Measurements from ENCODE around the gene IQGAP2.

The IQGAP2 gene

DNA sequence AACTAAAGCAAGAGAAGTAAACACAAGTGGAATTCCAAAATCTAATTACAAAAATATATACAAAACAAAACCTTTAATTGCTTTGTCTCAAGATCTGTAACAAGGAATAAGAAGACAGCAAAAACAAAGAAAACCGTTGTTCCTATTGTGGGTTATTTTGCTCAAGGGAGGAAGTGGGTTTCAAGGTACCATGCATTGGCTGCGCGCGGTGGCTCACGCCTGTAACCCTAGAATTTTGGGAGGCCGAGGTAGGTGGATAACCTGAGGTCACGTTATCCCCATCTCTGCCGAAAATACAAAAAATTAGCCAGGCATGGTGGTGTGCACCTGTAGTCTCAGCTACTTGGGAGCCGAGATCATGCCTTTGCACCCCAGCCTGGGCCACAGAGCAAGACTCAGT, 12.1 kb upstream of the IQGAP2 start:
- TF ChIP-seq RAD21 (IDR thresholded peaks at IDR 0.05; ENCODE audit: low read depth) (no peak), NFIC (IDR thresholded peaks at IDR 0.05) (no peak), TAF1 (IDR thresholded peaks at IDR 0.05; ENCODE audit: low read depth) (no peak), YY1 (IDR thresholded peaks at IDR 0.05; ENCODE audit: low read depth) (no peak)
- TF ChIP-seq, protein P1, sequence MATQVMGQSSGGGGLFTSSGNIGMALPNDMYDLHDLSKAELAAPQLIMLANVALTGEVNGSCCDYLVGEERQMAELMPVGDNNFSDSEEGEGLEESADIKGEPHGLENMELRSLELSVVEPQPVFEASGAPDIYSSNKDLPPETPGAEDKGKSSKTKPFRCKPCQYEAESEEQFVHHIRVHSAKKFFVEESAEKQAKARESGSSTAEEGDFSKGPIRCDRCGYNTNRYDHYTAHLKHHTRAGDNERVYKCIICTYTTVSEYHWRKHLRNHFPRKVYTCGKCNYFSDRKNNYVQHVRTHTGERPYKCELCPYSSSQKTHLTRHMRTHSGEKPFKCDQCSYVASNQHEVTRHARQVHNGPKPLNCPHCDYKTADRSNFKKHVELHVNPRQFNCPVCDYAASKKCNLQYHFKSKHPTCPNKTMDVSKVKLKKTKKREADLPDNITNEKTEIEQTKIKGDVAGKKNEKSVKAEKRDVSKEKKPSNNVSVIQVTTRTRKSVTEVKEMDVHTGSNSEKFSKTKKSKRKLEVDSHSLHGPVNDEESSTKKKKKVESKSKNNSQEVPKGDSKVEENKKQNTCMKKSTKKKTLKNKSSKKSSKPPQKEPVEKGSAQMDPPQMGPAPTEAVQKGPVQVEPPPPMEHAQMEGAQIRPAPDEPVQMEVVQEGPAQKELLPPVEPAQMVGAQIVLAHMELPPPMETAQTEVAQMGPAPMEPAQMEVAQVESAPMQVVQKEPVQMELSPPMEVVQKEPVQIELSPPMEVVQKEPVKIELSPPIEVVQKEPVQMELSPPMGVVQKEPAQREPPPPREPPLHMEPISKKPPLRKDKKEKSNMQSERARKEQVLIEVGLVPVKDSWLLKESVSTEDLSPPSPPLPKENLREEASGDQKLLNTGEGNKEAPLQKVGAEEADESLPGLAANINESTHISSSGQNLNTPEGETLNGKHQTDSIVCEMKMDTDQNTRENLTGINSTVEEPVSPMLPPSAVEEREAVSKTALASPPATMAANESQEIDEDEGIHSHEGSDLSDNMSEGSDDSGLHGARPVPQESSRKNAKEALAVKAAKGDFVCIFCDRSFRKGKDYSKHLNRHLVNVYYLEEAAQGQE (IDR thresholded peaks at IDR 0.05; ENCODE audit: low read depth): no peak

DNA sequence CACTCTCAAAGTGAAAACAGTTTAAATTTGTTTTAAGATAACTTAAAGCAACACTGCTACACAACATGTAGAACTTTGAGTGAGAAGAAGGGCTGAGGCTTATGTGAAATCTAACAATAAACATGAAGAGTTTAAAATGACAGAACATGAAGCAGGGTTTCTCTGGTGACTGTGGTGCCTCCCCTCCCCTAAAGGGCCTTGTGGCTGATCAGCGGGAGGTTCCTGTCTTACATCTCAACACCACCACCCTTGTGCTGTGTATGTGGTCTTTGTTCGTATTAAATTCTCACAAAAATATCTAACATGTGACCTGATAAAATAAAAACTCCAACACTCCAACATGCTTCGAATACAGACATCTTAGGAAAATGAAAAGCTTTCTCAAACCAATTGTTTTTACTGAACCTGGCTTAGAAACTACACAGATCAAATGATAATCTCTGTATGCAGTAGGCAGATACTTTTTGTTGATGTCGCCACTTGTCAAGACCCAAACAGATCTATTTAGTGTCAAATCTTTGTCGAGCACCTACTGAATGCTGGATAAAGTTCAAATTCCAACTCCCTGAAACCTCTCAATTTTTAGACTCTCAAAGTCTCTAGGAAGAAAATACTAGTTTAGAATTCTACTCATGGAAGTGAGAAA, 9.9 kb upstream of the IQGAP2 start:
- TF ChIP-seq, protein P2, sequence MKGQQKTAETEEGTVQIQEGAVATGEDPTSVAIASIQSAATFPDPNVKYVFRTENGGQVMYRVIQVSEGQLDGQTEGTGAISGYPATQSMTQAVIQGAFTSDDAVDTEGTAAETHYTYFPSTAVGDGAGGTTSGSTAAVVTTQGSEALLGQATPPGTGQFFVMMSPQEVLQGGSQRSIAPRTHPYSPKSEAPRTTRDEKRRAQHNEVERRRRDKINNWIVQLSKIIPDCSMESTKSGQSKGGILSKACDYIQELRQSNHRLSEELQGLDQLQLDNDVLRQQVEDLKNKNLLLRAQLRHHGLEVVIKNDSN (IDR thresholded peaks at IDR 0.05): no peak
- TF ChIP-seq FOXM1 (IDR thresholded peaks at IDR 0.05; ENCODE audit: borderline replicate concordance, low read depth): no peak
- no peak for TF ChIP-seq RAD21 (IDR thresholded peaks at IDR 0.05; ENCODE audit: low read depth)
- TF ChIP-seq, protein P1 (IDR thresholded peaks at IDR 0.05; ENCODE audit: low read depth): no peak
- TF ChIP-seq EGR1 (IDR thresholded peaks at IDR 0.05): no peak
- no peak for TF ChIP-seq NFIC (IDR thresholded peaks at IDR 0.05)
- no peak for TF ChIP-seq CREB1 (IDR thresholded peaks at IDR 0.05; ENCODE audit: low read depth)
- TF ChIP-seq TEAD4 (IDR thresholded peaks at IDR 0.05): no peak

DNA sequence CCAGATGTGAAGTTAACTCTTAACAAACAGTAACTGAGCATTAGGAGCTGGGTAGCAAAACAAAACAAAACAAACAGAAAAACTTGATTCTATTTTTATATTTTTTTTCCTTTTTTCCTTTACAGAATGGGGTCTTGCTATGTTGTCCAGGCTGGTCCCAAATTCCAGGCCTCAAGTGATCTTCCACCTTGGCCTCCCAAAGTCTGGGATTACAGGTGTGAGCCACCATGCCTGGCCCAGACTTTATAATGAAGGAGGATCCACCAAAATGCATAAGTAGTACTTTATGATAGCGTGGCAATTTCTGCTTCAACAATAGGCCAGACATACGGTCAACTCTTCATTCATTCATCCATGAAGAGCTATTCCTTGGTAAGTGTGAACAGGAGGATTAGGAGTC, 5.9 kb upstream of the IQGAP2 start:
- TF ChIP-seq CEBPB (IDR thresholded peaks at IDR 0.05): no peak
- TF ChIP-seq CREB1 (IDR thresholded peaks at IDR 0.05; ENCODE audit: low read depth): no peak
- TF ChIP-seq, protein P2 (IDR thresholded peaks at IDR 0.05): no peak
- TF ChIP-seq EGR1 (IDR thresholded peaks at IDR 0.05): no peak
- no peak for TF ChIP-seq EP300 (IDR thresholded peaks at IDR 0.05; ENCODE audit: borderline replicate concordance)
- TF ChIP-seq, protein P1 (IDR thresholded peaks at IDR 0.05; ENCODE audit: low read depth): no peak
- no peak for TF ChIP-seq TEAD4 (IDR thresholded peaks at IDR 0.05)
- TF ChIP-seq ZBTB7A (IDR thresholded peaks at IDR 0.05; ENCODE audit: low read depth): no peak
- no peak for TF ChIP-seq NFIC (IDR thresholded peaks at IDR 0.05)
- TF ChIP-seq FOXM1 (IDR thresholded peaks at IDR 0.05; ENCODE audit: borderline replicate concordance, low read depth): no peak
- TF ChIP-seq, protein P3, sequence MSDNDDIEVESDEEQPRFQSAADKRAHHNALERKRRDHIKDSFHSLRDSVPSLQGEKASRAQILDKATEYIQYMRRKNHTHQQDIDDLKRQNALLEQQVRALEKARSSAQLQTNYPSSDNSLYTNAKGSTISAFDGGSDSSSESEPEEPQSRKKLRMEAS (IDR thresholded peaks at IDR 0.05): no peak
- TF ChIP-seq RAD21 (IDR thresholded peaks at IDR 0.05; ENCODE audit: low read depth): no peak
- no peak for TF ChIP-seq TAF1 (IDR thresholded peaks at IDR 0.05; ENCODE audit: low read depth)
- no peak for TF ChIP-seq TCF12 (IDR thresholded peaks at IDR 0.05; ENCODE audit: low read depth)

DNA sequence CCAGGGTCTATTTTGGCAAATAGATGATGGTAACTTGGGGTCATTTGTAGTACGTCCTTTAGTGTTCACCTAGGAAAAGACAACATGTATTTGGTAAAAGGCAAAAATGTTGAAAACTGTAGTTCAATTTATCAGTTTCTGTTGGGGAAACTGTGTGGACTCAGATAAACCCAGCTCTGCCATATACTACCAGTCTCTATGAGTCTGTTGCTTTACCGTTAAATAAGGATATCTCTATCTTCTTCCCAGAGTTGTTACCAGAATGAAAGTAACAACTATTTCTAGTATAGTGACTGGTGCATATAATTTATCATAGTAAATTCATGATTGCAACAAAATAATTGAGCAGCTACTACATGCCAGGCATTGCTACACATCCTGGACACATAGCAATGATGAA, 3.8 kb upstream of the IQGAP2 start:
- TF ChIP-seq, protein P1 (IDR thresholded peaks at IDR 0.05; ENCODE audit: low read depth): no peak
- TF ChIP-seq TEAD4 (IDR thresholded peaks at IDR 0.05): no peak
- TF ChIP-seq CREB1 (IDR thresholded peaks at IDR 0.05; ENCODE audit: low read depth): no peak
- no peak for TF ChIP-seq RAD21 (IDR thresholded peaks at IDR 0.05; ENCODE audit: low read depth)
- no peak for TF ChIP-seq TAF1 (IDR thresholded peaks at IDR 0.05; ENCODE audit: low read depth)
- TF ChIP-seq, protein P2 (IDR thresholded peaks at IDR 0.05): no peak
- TF ChIP-seq NFIC (IDR thresholded peaks at IDR 0.05): no peak
